ENCODE measurements around the gene TBL3.
A peak's percentile ranks its signal among the peaks of the same experiment; 100 is the strongest.

The TBL3 gene

GRCh38 chr16:1940273-1941161 lies 31.3 kb upstream of the TBL3 start:
- Mint-ChIP-seq H3K4me1 (peaks cover 22% of the 10 kb centered on the region), H3K4me3 (no peak overlapping the region), H3K9me3 (no peaks in the 10 kb centered on the region), H3K27ac (no peak overlapping the region), H3K36me3 (peaks cover 51% of the 10 kb centered on the region)
- DNase-seq (ENCODE audit: low spot score in 2 of 2), result no peak
- ATAC-seq, result no peak

GRCh38 chr16:1941162-1942046 lies 30.4 kb upstream of the TBL3 start:
- no peak for DNase-seq (ENCODE audit: low spot score in 2 of 2)
- Mint-ChIP-seq H3K4me1 (peaks cover 22% of the 10 kb centered on the region), H3K4me3 (peak overlapping the region; percentile 89), H3K36me3 (peaks cover 51% of the 10 kb centered on the region), H3K9me3 (no peaks in the 10 kb centered on the region), H3K27ac (no peak overlapping the region)
- no peak for ATAC-seq

- peaks cover 22% of the 10 kb centered on the region for H3K4me1 Mint-ChIP-seq
- ATAC-seq (no peak), DNase-seq (ENCODE audit: low spot score in 2 of 2) (peak in 1 of 2 donors; percentile 60)
- no peaks in the 10 kb centered on the region for H3K9me3 Mint-ChIP-seq
- H3K4me3 Mint-ChIP-seq, result peak overlapping the region; percentile 89
- H3K36me3 Mint-ChIP-seq, result peaks cover 47% of the 10 kb centered on the region
- peak overlapping the region; percentile 89 for H3K27ac Mint-ChIP-seq
Measured at GRCh38 chr16:1942047-1942809, 29.6 kb upstream of the TBL3 start.

- no peaks in the 10 kb centered on the region for H3K9me3 Mint-ChIP-seq
- ATAC-seq (peak; percentile 93), DNase-seq (ENCODE audit: low spot score in 2 of 2) (peak; percentile 97 to 100)
- H3K4me1 Mint-ChIP-seq, result peaks cover 22% of the 10 kb centered on the region
- H3K4me3 Mint-ChIP-seq, result peak within 1 kb of the TSS; percentile 89
- H3K27ac Mint-ChIP-seq, result peak within 1 kb of the TSS; percentile 89
- H3K36me3 Mint-ChIP-seq, result peaks cover 39% of the 10 kb centered on the region
Measured at GRCh38 chr16:1942810-1943726, 28.8 kb upstream of the TBL3 start, which contains the start of gene MSRB1. MSRB1 (minus strand) TSS chr16:1943199; CDS start chr16:1943156, 43 bp downstream.

GRCh38 chr16:1944612-1945199 lies 27.1 kb upstream of the TBL3 start:
- no peak for ATAC-seq
- Mint-ChIP-seq H3K4me1 (peaks cover 22% of the 10 kb centered on the region), H3K36me3 (peaks cover 22% of the 10 kb centered on the region), H3K27ac (peak overlapping the region; percentile 74), H3K9me3 (no peaks in the 10 kb centered on the region), H3K4me3 (peak overlapping the region; percentile 89)
- DNase-seq (ENCODE audit: low spot score in 2 of 2), result no peak

DNA sequence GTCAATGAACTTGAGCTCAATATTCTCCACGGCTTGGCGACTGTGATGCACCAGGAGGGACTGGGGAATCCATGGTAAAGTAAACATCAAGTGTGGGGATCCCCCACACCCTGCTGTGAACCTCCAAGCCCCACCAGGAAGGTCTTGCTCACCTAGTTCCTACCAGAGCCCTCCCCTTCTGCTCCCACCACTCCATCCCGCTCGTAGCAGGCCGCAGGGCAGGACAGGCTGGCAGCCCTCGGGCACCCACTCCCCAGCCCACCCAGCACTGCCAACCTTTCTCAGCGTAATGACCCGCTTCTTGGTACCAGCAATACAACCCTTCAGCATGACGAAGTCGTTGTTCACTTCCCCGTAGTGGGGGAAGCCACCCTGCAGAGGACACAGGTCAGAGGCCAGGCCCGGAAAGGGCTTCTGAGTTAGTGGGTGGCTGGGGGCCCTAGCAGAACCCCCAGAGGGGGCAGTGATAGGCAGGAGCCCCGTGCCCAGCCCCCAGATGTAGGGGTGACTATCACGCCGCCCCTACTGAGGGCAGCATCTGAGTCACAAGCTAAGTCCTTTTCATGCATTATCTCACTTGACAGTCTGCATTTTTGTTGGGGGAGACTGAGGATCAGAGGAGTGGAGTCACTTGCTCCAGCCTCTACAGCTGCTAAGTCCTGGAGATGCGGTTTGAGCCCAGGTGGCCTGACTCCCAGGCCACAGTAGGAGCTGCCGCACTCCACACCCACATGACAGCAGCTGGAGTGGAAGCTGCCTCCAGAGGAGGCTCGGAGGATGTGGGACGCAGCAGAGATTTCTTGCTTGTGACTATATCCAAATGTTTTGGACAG lies 26.1 kb upstream of the TBL3 start:
- ATAC-seq, result no peak
- DNase-seq (ENCODE audit: low spot score in 2 of 2), result no peak
- Mint-ChIP-seq H3K4me3 (no peak overlapping the region), H3K9me3 (no peaks in the 10 kb centered on the region), H3K36me3 (peaks cover 12% of the 10 kb centered on the region), H3K4me1 (peaks cover 22% of the 10 kb centered on the region), H3K27ac (no peak overlapping the region)

- no peak overlapping the region for H3K27ac Mint-ChIP-seq
- no peak for ATAC-seq
- peaks cover 7% of the 10 kb centered on the region for H3K36me3 Mint-ChIP-seq
- H3K4me3 Mint-ChIP-seq, result no peak overlapping the region
- H3K9me3 Mint-ChIP-seq, result no peaks in the 10 kb centered on the region
- no peak for DNase-seq (ENCODE audit: low spot score in 2 of 2)
- H3K4me1 Mint-ChIP-seq, result peaks cover 17% of the 10 kb centered on the region
Measured at GRCh38 chr16:1946495-1947368, 25.1 kb upstream of the TBL3 start.

DNA sequence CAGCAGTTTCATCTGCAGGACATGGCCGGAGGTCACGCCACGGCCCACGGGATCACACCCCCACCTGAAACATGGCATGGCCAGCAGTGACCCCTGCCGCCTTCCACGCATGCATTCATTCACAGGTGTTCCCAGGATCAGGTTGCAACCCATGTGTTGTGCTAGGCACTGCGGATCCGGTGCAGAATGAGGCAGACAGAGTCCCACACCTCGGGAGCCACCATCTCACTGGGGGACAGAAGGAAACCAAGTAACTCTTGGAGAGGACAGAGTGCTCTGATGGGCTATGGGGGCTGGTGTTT lies 24.5 kb upstream of the TBL3 start:
- no peak overlapping the region for H3K27ac Mint-ChIP-seq
- H3K36me3 Mint-ChIP-seq, result peaks cover 6% of the 10 kb centered on the region
- no peak for ATAC-seq
- no peak overlapping the region for H3K4me3 Mint-ChIP-seq
- no peak for DNase-seq (ENCODE audit: low spot score in 2 of 2)
- H3K9me3 Mint-ChIP-seq, result no peaks in the 10 kb centered on the region
- H3K4me1 Mint-ChIP-seq, result peaks cover 12% of the 10 kb centered on the region

GRCh38 chr16:1949507-1949906 lies 22.3 kb upstream of the TBL3 start:
- no peak for ATAC-seq
- Mint-ChIP-seq H3K9me3 (no peaks in the 10 kb centered on the region), H3K4me3 (no peak overlapping the region), H3K36me3 (peaks cover 3% of the 10 kb centered on the region), H3K27ac (no peak overlapping the region), H3K4me1 (peaks cover 11% of the 10 kb centered on the region)
- DNase-seq (ENCODE audit: low spot score in 2 of 2), result no peak

DNA sequence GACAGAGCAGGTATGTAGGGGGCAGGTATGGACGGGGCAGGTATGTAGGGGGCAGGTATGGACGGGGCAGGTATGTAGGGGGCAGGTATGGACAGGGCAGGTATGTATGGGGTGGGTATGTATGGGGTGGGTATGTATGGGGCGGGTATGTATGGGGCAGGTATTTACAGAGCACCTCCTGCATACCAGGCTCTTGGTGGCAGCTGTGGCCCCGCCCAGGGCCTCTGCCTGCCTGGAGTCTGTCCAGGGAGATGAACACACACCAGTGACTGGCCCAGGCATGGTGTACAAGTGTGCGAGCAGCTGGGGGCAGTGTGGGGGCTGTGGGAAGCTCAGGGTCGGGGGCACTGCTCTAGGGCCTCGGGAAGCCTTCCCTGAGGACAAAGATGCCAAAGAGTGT lies 21.8 kb upstream of the TBL3 start:
- DNase-seq (ENCODE audit: low spot score in 2 of 2) (no peak), ATAC-seq (no peak)
- Mint-ChIP-seq H3K36me3 (no peaks in the 10 kb centered on the region), H3K4me3 (no peak overlapping the region), H3K4me1 (peaks cover 7% of the 10 kb centered on the region), H3K9me3 (no peaks in the 10 kb centered on the region), H3K27ac (no peak overlapping the region)

DNA sequence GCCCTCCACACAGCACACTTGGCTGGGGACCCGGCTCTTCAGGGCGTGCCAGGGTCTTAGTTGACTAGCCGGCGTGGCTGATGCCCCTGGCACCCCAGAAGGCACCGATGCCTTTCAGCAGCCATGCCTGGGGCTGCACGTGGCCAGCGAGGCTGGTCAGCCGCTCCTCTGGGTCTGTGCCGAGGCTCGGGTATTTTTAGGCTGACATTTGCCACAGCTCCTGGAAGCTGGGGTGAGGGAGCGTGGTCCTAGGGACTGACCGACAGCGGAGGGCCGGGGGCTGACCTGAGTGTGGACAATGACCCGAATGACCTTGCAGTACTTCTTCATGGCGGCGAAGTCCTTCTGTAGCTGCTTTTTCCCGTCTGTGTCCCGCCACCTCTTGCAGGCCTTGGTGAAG lies 21.3 kb upstream of the TBL3 start:
- no peak overlapping the region for H3K27ac Mint-ChIP-seq
- no peak overlapping the region for H3K4me3 Mint-ChIP-seq
- ATAC-seq, result no peak

GRCh38 chr16:1953734-1954133 lies 18.1 kb upstream of the TBL3 start:
- Mint-ChIP-seq H3K4me1 (peaks cover 7% of the 10 kb centered on the region), H3K27ac (no peak overlapping the region), H3K9me3 (no peaks in the 10 kb centered on the region), H3K36me3 (no peaks in the 10 kb centered on the region), H3K4me3 (no peak overlapping the region)
- ATAC-seq, result no peak
- DNase-seq (ENCODE audit: low spot score in 2 of 2), result no peak

More for the DNA sequence above, 21.3 kb upstream of the TBL3 start:
- no peaks in the 10 kb centered on the region for H3K36me3 Mint-ChIP-seq
- peaks cover 7% of the 10 kb centered on the region for H3K4me1 Mint-ChIP-seq
- DNase-seq (ENCODE audit: low spot score in 2 of 2), result no peak
- H3K9me3 Mint-ChIP-seq, result no peaks in the 10 kb centered on the region

All from stimulated activated effector memory CD8-positive, alpha-beta T cell treated with anti-CD3 and anti-CD28 coated beads, Interleukin-12 subunit alpha, Interleukin-12 subunit beta, amount 100 ng/mL, for 72 hours (primary cell).